Raji (cell line): ENCODE results near the gene BOC.

ENCODE experiments used
- POLR2A ChIP-seq: IDR thresholded peaks from 2 replicates; pipeline ENCODE4 v1.6.1; 2011; ENCODE audit warnings: low read depth, low read length, control low read depth; ENCODE audit not compliant: insufficient read depth

BOC gene

GRCh38 chr3:113276751-113277080, 65.4 kb downstream of the BOC start:
- TF ChIP-seq POLR2A, result no peak

GRCh38 chr3:113277414-113277813, 66.1 kb downstream of the BOC start:
- no peak for TF ChIP-seq POLR2A

- TF ChIP-seq POLR2A, result no peak
Measured at GRCh38 chr3:113277941-113278598, 66.7 kb downstream of the BOC start.

GRCh38 chr3:113278599-113278955, 67.2 kb downstream of the BOC start:
- TF ChIP-seq POLR2A, result no peak

- TF ChIP-seq POLR2A, result no peak
Measured at GRCh38 chr3:113279686-113280085, 68.3 kb downstream of the BOC start.

GRCh38 chr3:113283306-113283705, 71.9 kb downstream of the BOC start:
- TF ChIP-seq POLR2A, result no peak

GRCh38 chr3:113284453-113285050, 73.2 kb downstream of the BOC start:
- no peak for TF ChIP-seq POLR2A

- TF ChIP-seq POLR2A, result no peak
Measured at GRCh38 chr3:113285226-113285625, 73.9 kb downstream of the BOC start.

GRCh38 chr3:113285741-113286140, 74.4 kb downstream of the BOC start:
- no peak for TF ChIP-seq POLR2A

- no peak for TF ChIP-seq POLR2A
Measured at GRCh38 chr3:113286524-113286923, 75.2 kb downstream of the BOC start.

- TF ChIP-seq POLR2A, result no peak
Measured at GRCh38 chr3:113287111-113287802, 75.9 kb downstream of the BOC start.

GRCh38 chr3:113287803-113288648, 76.7 kb downstream of the BOC start:
- TF ChIP-seq POLR2A, result no peak

- no peak for TF ChIP-seq POLR2A
Measured at GRCh38 chr3:113288881-113289280, 77.5 kb downstream of the BOC start.

GRCh38 chr3:113291572-113291971, 80.2 kb downstream of the BOC start:
- TF ChIP-seq POLR2A, result no peak

GRCh38 chr3:113292933-113293332, 81.6 kb downstream of the BOC start:
- no peak for TF ChIP-seq POLR2A

- TF ChIP-seq POLR2A, result no peak
Measured at GRCh38 chr3:113293348-113293747, 82.0 kb downstream of the BOC start.
